Measurements from ENCODE around the gene TRAF3.
"Not testable (repeated sequence)": the region's sequence is repeated elsewhere in the genome, so short reads cannot be mapped to it uniquely, and the experiment has no call there.

TRAF3 gene

GRCh38 chr14:102863381-102863780, 86.1 kb downstream of the TRAF3 start:
- DNase-seq (ENCODE audit: low read depth in 1 of 2, low spot score in 1 of 2): no peak

GRCh38 chr14:102865916-102866315, 88.7 kb downstream of the TRAF3 start:
- not testable (repeated sequence) for DNase-seq (ENCODE audit: low read depth in 1 of 2, low spot score in 1 of 2)

GRCh38 chr14:102866982-102867761, 89.9 kb downstream of the TRAF3 start:
- no peak for DNase-seq (ENCODE audit: low read depth in 1 of 2, low spot score in 1 of 2)

- DNase-seq (ENCODE audit: low read depth in 1 of 2, low spot score in 1 of 2): no peak
Measured at GRCh38 chr14:102867826-102868580, 90.8 kb downstream of the TRAF3 start.

GRCh38 chr14:102868956-102869547, 91.8 kb downstream of the TRAF3 start:
- DNase-seq (ENCODE audit: low read depth in 1 of 2, low spot score in 1 of 2): no peak

GRCh38 chr14:102870246-102870645, 93.0 kb downstream of the TRAF3 start:
- no peak for DNase-seq (ENCODE audit: low read depth in 1 of 2, low spot score in 1 of 2)

- no peak for DNase-seq (ENCODE audit: low read depth in 1 of 2, low spot score in 1 of 2)
Measured at GRCh38 chr14:102870994-102871831, 94.0 kb downstream of the TRAF3 start.

GRCh38 chr14:102872020-102872419, 94.8 kb downstream of the TRAF3 start:
- DNase-seq (ENCODE audit: low read depth in 1 of 2, low spot score in 1 of 2): no peak

- no peak for DNase-seq (ENCODE audit: low read depth in 1 of 2, low spot score in 1 of 2)
Measured at GRCh38 chr14:102873131-102873530, 95.9 kb downstream of the TRAF3 start.

- no peak for DNase-seq (ENCODE audit: low read depth in 1 of 2, low spot score in 1 of 2)
Measured at GRCh38 chr14:102873546-102874061, 96.4 kb downstream of the TRAF3 start.

GRCh38 chr14:102875652-102876051, 98.4 kb downstream of the TRAF3 start:
- DNase-seq (ENCODE audit: low read depth in 1 of 2, low spot score in 1 of 2): no peak

- DNase-seq (ENCODE audit: low read depth in 1 of 2, low spot score in 1 of 2): not testable (repeated sequence)
Measured at GRCh38 chr14:102877511-102877910, 100.3 kb downstream of the TRAF3 start.

GRCh38 chr14:102878174-102878969, 101.1 kb downstream of the TRAF3 start:
- DNase-seq (ENCODE audit: low read depth in 1 of 2, low spot score in 1 of 2): no peak

- no peak for DNase-seq (ENCODE audit: low read depth in 1 of 2, low spot score in 1 of 2)
Measured at GRCh38 chr14:102878970-102879460, 101.8 kb downstream of the TRAF3 start.

GRCh38 chr14:102882226-102882906, 105.1 kb downstream of the TRAF3 start:
- no peak for DNase-seq (ENCODE audit: low read depth in 1 of 2, low spot score in 1 of 2)

- no peak for DNase-seq (ENCODE audit: low read depth in 1 of 2, low spot score in 1 of 2)
Measured at GRCh38 chr14:102883089-102883541, 105.9 kb downstream of the TRAF3 start.

- DNase-seq (ENCODE audit: low read depth in 1 of 2, low spot score in 1 of 2): no peak
Measured at GRCh38 chr14:102883554-102883953, 106.3 kb downstream of the TRAF3 start.

GRCh38 chr14:102885737-102886447, 108.6 kb downstream of the TRAF3 start:
- no peak for DNase-seq (ENCODE audit: low read depth in 1 of 2, low spot score in 1 of 2)

- no peak for DNase-seq (ENCODE audit: low read depth in 1 of 2, low spot score in 1 of 2)
Measured at GRCh38 chr14:102888748-102889147, 111.5 kb downstream of the TRAF3 start.

Data from activated CD4-positive, alpha-beta T cell treated with anti-CD3 and anti-CD28 coated beads, Interleukin-2, amount 50 U/mL, for 24 hours (primary cell).